GM12878 (cell line): ENCODE data around the gene OS9.

Experiments
- BHLHE40 ChIP-seq, 2 experiments: fragments of 450-650 bp in 1 of 2; IDR thresholded peaks; 2 replicates each; pipeline ENCODE4 v1.6.1; 2011 to 2017; ENCODE audit warnings: low read depth in 2 of 2, borderline replicate concordance in 1 of 2, improper control_type of control experiment in 1 of 2, low read length in 1 of 2, mild to moderate bottlenecking in 1 of 2
- CREM ChIP-seq: IDR thresholded peaks from 2 replicates; pipeline ENCODE4 v1.6.1; 2014; ENCODE audit warnings: antibody characterized with exemption, low read depth
- CTCF ChIP-seq, 3 experiments: IDR thresholded peaks in 2 of 3; conservative IDR thresholded peaks in 1 of 3; 2 replicates each; pipeline ENCODE4 v1.5.1; 2011; ENCODE audit warnings: low read depth in 3 of 3, low read length in 3 of 3, mild to moderate bottlenecking in 3 of 3, control low read depth in 2 of 3, moderate library complexity in 2 of 3, inconsistent platforms in 1 of 3, mixed read lengths in 1 of 3; ENCODE audit not compliant: control insufficient read depth in 2 of 3, insufficient read depth in 1 of 3; ENCODE audit errors: extremely low read depth in 1 of 3
- MAX ChIP-seq: IDR thresholded peaks from 2 replicates; pipeline ENCODE4 v1.6.1; 2012; ENCODE audit warnings: low read depth, low read length, improper control_type of control experiment
- POLR2A ChIP-seq: IDR thresholded peaks from 2 replicates; pipeline ENCODE4 v1.6.1; 2011; ENCODE audit warnings: low read depth, mild to moderate bottlenecking, low read length
- SMARCA5 ChIP-seq: fragments of 450-650 bp; IDR thresholded peaks from 2 replicates; pipeline ENCODE4 v1.6.1; 2017; ENCODE audit warnings: mild to moderate bottlenecking
- SP1 ChIP-seq: IDR thresholded peaks from one replicate; pipeline ENCODE4 v1.6.1; 2011; ENCODE audit warnings: low read depth, low read length
- TCF12 ChIP-seq: IDR thresholded peaks from 2 replicates; pipeline ENCODE4 v1.6.1; 2011; ENCODE audit warnings: low read depth, mild to moderate bottlenecking, low read length

GRCh38 chr12:57764662-57765002, 70.7 kb downstream of the OS9 start:
- TF ChIP-seq CTCF (IDR thresholded peaks at IDR 0.05 in 2 of 3, conservative IDR thresholded peaks at IDR 0.05 in 1 of 3; ENCODE audit: control insufficient read depth in 2 of 3, extremely low read depth in 1 of 3, insufficient read depth in 1 of 3, low read depth in 3 of 3, low read length in 3 of 3) = no peak
- TF ChIP-seq SMARCA5 = no peak
- peak; percentile 78 to 92 for TF ChIP-seq BHLHE40 (IDR thresholded peaks at IDR 0.05; ENCODE audit: borderline replicate concordance in 1 of 2, low read depth in 2 of 2, low read length in 1 of 2)
- TF ChIP-seq TCF12 = no peak
- TF ChIP-seq MAX = no peak
- no peak for TF ChIP-seq SP1
- TF ChIP-seq CREM = no peak
- TF ChIP-seq POLR2A = no peak
